WTC11 (cell line): ENCODE measurements around the gene FNDC3B.

Experiments
- CREM ChIP-seq: sonication (generic); formaldehyde crosslinking; IDR thresholded peaks from 2 replicates; pipeline ENCODE4 v1.8.1; 2022; ENCODE audit warnings: mild to moderate bottlenecking, missing genetic modification reagents, moderate library complexity
- ELF4 ChIP-seq: sonication (generic); formaldehyde crosslinking; IDR thresholded peaks from 2 replicates; pipeline ENCODE4 v1.8.1; 2022; ENCODE audit warnings: low read depth, mild to moderate bottlenecking, moderate library complexity, missing genetic modification reagents
- ESRRA ChIP-seq: sonication (generic); formaldehyde crosslinking; IDR thresholded peaks from 2 replicates; pipeline ENCODE4 v1.8.1; 2022; ENCODE audit warnings: mild to moderate bottlenecking, missing genetic modification reagents, borderline replicate concordance
- NR2C2 ChIP-seq: sonication (generic); formaldehyde crosslinking; IDR thresholded peaks from 2 replicates; pipeline ENCODE4 v1.8.0; 2022; ENCODE audit warnings: mild to moderate bottlenecking, missing genetic modification reagents
- SOX15 ChIP-seq: fragments of 250-450 bp; sonication (Bioruptor Pico); IDR thresholded peaks from 2 replicates; pipeline ENCODE4 v1.9.0; 2021; ENCODE audit warnings: mild to moderate bottlenecking
- TP53 ChIP-seq: sonication (generic); formaldehyde crosslinking; IDR thresholded peaks from 2 replicates; pipeline ENCODE4 v1.8.1; 2023; ENCODE audit warnings: mild to moderate bottlenecking, missing genetic modification reagents
- ZNF423 ChIP-seq: fragments of 250-450 bp; sonication (Bioruptor Pico); IDR thresholded peaks from 2 replicates; pipeline ENCODE4 v2.1.2; 2022; ENCODE audit warnings: mild to moderate bottlenecking, moderate library complexity
- TF ChIP-seq, protein P1 (sequence below): sonication (generic); formaldehyde crosslinking; IDR thresholded peaks from 2 replicates; pipeline ENCODE4 v1.8.1; 2023; ENCODE audit warnings: mild to moderate bottlenecking, missing genetic modification reagents, moderate library complexity
- TF ChIP-seq, protein P2 (sequence below): fragments of 200-600 bp; IDR thresholded peaks from 2 replicates; pipeline ENCODE4 v1.8.0; 2022; ENCODE audit warnings: antibody characterized with exemption
- TF ChIP-seq, protein P3 (sequence below): sonication (generic); formaldehyde crosslinking; IDR thresholded peaks from 2 replicates; pipeline ENCODE4 v1.8.1; 2022; ENCODE audit warnings: mild to moderate bottlenecking, missing genetic modification reagents, moderate library complexity, borderline replicate concordance
- TF ChIP-seq, protein P4 (sequence below): sonication (generic); formaldehyde crosslinking; IDR thresholded peaks from 2 replicates; pipeline ENCODE4 v1.8.0; 2022; ENCODE audit warnings: mild to moderate bottlenecking, missing genetic modification reagents

DNA sequence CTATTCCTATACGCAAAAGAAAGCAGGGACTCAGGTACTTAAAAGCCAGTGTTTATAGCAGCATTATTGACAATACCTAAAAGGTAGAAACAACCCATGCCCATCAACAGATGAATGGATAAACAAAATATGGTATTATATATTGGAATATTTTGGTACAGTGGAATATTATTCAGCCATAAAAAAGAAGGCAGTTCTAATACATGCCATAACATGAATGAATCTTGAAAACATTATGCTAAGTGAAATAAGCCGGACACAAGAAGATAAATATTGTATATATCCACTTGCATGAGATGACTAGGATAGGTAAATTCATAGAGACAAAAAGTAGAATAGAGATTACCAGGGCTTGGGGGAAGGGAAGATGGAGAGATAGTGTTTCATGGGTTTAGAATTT lies 9.2 kb downstream of the FNDC3B start:
- TF ChIP-seq, protein P1, sequence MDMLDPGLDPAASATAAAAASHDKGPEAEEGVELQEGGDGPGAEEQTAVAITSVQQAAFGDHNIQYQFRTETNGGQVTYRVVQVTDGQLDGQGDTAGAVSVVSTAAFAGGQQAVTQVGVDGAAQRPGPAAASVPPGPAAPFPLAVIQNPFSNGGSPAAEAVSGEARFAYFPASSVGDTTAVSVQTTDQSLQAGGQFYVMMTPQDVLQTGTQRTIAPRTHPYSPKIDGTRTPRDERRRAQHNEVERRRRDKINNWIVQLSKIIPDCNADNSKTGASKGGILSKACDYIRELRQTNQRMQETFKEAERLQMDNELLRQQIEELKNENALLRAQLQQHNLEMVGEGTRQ (CRISPR knock-in tag), result no peak
- TF ChIP-seq, protein P2, sequence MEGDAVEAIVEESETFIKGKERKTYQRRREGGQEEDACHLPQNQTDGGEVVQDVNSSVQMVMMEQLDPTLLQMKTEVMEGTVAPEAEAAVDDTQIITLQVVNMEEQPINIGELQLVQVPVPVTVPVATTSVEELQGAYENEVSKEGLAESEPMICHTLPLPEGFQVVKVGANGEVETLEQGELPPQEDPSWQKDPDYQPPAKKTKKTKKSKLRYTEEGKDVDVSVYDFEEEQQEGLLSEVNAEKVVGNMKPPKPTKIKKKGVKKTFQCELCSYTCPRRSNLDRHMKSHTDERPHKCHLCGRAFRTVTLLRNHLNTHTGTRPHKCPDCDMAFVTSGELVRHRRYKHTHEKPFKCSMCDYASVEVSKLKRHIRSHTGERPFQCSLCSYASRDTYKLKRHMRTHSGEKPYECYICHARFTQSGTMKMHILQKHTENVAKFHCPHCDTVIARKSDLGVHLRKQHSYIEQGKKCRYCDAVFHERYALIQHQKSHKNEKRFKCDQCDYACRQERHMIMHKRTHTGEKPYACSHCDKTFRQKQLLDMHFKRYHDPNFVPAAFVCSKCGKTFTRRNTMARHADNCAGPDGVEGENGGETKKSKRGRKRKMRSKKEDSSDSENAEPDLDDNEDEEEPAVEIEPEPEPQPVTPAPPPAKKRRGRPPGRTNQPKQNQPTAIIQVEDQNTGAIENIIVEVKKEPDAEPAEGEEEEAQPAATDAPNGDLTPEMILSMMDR, result no peak
- TF ChIP-seq NR2C2 (CRISPR knock-in tag), result no peak
- TF ChIP-seq, protein P3, sequence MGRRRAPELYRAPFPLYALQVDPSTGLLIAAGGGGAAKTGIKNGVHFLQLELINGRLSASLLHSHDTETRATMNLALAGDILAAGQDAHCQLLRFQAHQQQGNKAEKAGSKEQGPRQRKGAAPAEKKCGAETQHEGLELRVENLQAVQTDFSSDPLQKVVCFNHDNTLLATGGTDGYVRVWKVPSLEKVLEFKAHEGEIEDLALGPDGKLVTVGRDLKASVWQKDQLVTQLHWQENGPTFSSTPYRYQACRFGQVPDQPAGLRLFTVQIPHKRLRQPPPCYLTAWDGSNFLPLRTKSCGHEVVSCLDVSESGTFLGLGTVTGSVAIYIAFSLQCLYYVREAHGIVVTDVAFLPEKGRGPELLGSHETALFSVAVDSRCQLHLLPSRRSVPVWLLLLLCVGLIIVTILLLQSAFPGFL (CRISPR knock-in tag), result no peak
- TF ChIP-seq CREM (CRISPR knock-in tag), result no peak
- TF ChIP-seq ZNF423, result no peak
- TF ChIP-seq TP53 (CRISPR knock-in tag), result no peak
- TF ChIP-seq ESRRA (CRISPR knock-in tag), result no peak
- no peak for TF ChIP-seq ELF4 (CRISPR knock-in tag)
- no peak for TF ChIP-seq SOX15 (CRISPR knock-in tag)
- TF ChIP-seq, protein P4, sequence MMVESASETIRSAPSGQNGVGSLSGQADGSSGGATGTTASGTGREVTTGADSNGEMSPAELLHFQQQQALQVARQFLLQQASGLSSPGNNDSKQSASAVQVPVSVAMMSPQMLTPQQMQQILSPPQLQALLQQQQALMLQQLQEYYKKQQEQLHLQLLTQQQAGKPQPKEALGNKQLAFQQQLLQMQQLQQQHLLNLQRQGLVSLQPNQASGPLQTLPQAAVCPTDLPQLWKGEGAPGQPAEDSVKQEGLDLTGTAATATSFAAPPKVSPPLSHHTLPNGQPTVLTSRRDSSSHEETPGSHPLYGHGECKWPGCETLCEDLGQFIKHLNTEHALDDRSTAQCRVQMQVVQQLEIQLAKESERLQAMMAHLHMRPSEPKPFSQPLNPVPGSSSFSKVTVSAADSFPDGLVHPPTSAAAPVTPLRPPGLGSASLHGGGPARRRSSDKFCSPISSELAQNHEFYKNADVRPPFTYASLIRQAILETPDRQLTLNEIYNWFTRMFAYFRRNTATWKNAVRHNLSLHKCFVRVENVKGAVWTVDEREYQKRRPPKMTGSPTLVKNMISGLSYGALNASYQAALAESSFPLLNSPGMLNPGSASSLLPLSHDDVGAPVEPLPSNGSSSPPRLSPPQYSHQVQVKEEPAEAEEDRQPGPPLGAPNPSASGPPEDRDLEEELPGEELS (CRISPR knock-in tag), result no peak
